Right hindlimb (tissue), 1 donor: Measurements from ENCODE around the gene CASP5.
"Not testable (repeated sequence)": the region's sequence is repeated elsewhere in the genome, so short reads cannot be mapped to it uniquely, and the experiment has no call there.

ENCODE experiments used
- DNase-seq: peaks from one replicate; pipeline ENCODE4 v3.0.0-alpha.2; 2018

CASP5 gene

DNA sequence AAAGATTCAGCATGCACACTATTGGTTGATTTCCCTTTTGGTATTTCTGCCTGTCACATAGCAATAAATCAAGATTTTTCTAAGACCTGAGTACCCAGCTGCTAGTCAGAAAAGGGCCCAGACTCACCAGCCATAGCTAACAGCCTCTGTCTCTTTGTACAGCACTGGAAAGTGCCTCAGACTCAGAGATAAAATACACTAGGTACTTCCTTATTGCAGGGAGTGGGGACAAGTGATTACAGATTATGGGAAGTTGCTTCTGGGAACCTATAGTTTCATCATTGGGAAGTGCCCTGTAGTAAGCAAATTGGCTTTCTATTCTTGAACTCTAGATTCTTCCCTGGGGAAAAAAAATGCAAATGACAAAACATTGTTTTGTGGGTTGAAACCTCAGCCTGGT, at the start of gene CASP5:
Gene CASP5, minus strand, starts transcription at position 166 of the 400 bp plus-strand sequence. Its CDS starts 32 bp downstream, at position 134.
- no peak for DNase-seq

DNA sequence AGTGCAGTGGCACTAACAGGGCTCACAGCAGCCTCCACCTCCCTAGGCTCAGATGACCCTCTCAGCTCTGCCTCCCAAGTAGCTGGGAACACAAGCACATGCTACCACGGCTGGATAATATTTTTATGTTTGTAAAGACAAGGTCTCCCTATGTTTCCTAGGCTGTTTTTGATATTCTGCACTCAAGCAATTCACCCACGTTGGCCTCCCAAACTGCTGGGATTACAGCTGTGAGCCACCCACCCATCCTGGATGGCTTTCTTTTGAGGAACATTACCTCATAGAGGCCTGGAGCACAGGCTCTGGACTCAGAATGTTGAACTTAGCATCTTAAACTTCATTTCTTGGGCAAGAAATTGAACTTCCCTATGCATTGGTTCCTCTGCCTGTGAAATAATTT, 49.1 kb upstream of the CASP5 start:
- not testable (repeated sequence) for DNase-seq

DNA sequence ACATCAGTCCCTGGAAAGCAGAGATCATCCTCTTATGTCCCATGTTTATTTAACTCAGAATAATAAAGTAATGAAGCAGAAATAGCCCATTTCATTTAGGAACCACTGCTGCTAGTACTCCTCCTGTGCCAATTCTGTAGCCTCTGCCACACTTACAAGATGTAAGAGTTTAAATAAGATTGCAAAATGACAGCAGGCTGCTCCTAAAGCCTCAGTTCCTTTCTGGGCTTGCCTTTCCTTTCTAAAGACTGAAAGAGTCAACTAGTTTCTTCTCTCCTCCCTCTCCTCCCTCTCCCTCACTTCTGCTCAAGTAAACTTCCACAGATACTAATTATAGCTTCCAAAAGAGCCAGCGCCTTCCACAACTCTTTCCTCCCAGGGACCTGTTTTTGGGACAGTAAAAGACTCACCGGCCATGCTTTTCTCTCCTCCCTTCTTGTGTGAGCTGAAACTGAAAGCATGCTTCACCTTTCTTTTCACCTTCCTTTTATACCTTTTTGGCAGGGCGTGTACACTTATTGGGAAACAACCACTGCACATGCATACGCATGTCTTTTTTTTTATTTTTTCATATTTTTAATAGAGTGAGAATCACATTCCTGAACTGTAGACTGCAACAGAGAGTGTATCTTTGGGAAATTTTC, 48.2 kb upstream of the CASP5 start:
- DNase-seq: no peak

DNA sequence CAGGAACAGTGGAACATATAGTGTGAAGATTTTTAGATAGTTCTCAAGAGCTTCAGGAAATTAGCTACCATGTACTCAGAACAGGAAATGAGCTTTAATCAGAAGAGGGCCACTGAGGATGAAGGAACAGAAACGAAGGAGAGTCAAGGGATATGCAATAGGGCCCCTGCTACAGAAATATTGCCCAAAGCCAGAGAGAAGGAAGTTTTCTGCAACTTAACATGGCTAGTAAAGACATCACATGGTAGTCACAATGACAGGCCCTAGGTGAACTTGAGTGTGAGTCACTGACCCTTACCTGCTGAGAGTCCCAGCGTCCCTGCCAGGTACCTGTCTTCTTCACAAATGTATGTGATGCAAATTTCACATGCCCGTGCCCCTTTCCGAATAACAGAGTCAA, 47.3 kb upstream of the CASP5 start:
- no peak for DNase-seq

DNA sequence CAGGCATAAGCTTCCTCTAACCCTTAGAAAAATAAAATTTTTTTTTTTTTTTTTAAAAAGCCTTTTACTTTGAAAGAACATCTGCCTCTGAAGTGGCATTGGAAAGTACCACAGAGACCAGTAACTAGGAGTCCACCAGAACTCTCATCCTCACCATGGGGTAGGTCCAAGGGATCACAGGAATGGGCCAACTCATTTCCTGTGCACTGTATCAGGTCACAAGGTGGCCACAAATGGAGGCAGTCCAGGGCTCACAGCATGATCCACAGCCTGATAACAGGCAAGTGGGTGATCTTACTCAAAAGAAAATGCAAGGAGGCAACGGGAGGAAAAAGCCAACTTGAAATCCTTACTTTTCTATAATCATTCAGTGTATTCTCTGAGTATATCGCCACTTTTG, 46.8 kb upstream of the CASP5 start:
- not testable (repeated sequence) for DNase-seq

DNA sequence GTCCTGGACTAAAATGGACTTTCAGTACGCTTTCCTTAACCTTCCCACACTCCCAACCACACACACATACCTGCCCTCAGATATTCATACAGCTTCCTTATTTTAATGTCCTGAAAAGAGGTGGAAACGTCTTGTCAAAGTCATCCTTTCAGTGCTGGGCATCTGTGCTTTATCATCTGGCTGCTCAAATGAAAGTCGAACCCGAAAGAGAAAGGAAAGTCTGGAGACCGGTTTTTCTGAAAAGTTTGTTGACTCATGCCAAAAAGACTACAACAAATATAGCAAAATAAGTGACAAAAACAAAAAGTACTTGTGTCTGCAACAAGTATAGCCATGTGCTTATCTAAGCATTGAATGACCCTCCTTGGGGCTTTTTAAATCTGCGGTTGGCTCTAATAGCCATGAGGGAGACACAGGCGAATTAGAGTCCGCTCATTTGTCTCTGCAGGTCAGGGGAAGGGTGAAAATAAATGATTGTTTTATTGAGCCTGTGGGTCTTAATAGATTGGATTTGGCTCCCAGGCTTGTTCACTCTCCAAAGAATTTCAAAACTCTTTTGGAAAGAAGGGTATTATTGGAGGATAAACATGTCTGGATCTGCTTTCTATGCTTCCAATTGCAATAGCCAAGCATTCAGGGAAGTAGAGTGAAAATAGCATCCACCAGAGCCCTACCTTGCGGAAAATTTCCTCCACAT, 40.4 kb upstream of the CASP5 start:
- not testable (repeated sequence) for DNase-seq

DNA sequence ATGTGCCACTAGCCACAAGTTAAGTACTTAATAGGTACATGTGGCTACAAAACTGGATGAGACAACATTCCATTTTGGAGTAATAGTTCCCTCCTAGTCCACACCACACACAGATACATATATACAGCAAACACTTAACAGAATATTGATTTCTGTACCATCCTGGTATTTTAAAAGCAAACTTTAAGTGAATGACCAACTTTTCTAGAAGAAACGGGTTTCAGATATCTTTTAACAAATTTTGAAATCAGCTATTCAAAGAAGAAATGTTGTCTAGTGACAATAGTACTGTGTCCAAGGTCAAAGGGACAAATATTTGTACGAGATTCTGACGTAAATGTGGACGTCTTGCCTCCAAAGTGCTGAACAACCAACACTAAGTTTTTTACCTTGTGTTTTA, 34.5 kb upstream of the CASP5 start:
- no peak for DNase-seq

DNA sequence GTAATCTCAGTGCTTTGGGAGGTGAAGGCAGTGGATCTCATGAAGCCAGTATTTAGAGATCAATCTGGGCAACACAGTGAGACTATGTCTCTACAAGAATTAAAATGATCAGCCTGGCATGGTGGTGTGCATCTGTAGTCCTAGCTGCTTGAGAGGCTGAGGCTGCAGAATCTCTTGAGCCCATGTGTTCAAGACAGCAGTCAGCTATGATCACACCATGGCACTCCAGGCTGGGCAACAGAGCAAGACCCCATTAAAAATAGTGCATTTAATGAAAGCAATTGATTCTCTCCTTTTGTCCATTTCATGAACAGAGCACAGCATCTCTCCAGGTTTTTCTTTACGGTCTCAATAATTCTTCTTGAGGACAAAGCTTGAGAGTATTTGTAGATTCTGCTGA, 33.5 kb upstream of the CASP5 start:
- no peak for DNase-seq

DNA sequence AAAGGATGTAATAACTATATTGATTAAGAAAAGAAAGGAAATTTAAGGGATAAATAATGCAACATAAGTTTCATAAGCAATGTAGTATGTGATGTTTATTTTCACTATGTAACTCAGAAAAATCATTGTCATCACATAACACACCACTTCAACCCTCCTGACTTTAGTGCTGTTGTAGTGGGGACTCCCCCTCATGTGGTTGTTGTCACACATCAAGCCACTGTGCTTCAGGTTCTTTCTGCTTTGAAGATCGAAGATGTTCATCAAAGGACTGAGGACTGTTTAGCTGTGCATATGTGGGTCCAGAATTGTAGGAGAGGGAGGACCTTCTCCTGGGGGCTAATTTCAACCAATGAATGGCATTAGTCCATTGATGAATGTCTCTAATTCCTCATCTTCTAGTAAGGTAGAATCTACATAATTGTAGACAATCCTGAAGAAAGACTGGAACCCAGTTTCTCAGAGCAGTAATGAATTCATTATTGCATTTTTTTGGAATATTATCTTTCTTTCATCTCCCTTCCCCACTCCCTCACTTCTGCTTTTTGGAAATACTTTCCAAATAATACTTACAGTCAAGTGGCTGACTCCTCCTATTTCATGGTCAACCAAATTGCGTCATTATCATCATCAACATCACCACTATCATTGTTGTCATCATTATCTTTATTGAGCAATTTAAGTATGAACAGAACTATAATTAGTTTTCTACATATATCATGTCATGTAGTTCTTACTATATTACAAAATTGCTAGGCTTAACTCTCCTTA, 31.9 kb upstream of the CASP5 start:
- no peak for DNase-seq

DNA sequence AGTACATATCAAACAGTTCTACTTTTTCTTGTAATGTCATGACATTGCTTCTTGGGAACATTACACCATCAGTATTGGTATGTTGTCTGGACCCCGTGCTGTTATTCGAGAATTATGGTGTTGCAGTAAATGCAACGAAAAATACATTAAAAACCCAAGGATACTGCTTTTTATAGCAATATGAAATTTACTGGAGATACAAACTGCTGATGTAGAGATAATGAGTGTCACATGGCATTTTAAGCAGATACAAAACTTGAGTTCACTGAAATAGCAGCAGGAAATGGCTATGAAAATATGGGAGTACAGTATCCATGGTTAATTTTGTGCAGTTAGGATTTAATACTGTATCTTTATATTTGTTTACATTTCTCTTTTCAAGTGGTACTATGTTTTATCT, 29.5 kb upstream of the CASP5 start:
- DNase-seq: no peak

DNA sequence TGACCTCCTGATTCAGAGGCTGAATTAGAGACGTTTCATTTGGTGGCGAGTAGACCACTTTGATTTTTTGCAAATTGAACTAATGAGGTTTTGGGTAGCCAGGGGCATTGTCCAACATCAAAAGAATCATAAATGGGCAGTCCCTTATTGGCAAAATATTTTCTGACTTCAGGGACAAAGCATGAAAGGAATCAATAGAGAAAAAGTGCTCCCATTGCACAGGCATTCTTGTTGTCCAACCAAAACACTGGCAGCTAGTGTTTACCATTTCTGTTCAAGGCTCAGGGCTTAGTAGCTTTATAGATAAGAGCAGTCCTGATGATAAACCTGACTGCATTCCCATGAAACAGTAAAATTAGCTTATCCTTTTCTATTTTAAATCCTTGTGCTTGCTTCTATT, 28.6 kb upstream of the CASP5 start:
- DNase-seq: no peak

DNA sequence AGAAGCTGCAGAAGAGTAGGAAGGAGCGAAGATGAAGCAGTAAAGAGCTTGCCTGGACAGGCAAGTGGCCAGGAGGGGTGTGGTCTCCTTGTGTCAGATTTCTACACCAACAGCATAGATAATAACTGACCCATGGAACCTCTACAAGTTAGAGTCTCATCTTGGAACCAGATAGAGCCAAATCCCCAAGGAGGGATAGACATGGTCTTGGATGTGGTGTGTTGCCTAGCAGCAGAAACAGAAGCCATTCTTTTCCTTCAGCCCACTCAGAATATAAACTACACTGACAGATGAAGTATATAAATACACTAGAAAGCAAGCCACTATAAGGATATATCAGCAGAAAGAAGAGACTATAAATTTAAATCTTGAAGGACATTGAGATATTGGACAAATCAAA, 26.5 kb upstream of the CASP5 start:
- no peak for DNase-seq

DNA sequence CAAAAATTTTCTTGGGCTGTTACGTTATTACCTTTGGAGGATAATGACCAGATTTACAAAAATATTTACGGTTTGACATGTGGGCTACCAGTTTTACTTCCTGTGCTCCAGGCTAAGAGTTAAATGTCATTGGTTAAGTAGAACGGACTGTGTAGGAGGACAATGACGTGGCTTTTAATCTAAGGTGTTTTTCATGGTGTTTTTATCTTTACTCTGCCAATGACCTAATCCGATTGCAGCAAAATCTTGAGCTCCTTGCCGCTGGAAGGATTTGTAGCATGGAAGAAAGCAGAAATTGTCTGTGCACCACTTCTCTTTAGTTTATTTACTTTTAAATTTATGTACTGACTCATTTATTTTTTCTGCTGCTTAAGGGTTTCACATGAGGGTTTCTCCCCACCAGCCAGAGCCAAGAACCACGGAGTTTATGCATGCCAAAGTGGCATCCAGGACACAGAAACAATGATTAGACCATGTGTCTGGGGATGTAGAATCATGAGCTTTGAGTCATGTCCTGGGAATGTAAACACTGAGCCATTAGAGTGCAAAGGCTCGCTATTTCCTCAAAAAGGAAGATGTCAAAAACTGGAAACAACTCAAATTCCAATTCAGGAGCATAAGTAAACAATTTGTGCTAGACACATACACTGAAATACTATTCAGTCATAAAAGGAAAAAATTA, 24.1 kb upstream of the CASP5 start:
- no peak for DNase-seq

DNA sequence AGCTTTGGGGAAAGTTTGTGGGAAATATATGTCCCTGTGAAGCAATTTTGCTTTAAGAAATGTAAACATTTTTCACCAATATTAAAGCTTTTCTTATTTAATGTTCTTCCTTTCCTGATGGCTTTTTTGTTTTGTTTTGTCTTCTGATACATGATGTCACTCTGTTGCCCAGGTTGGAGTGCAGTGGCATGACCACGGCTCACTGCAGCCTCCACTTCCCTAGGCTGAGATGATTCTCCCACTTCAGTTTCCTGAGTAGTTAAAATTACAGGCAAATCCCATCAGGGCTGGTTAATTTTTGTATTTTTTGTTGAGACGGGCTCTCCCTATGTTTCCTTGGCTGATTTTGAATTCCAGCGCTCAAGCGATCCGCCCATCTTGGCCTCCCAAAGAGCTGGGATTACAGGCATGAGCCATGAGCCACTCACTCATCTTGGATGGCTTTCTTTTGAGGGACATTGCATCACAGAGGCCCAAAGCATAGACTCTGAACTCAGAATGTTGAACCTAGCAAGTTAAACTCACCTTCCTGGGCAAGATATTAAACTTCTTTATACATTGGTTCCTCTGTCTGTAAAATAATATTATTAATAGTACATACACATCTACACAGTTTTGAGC, 22.8 kb upstream of the CASP5 start:
- no peak for DNase-seq

DNA sequence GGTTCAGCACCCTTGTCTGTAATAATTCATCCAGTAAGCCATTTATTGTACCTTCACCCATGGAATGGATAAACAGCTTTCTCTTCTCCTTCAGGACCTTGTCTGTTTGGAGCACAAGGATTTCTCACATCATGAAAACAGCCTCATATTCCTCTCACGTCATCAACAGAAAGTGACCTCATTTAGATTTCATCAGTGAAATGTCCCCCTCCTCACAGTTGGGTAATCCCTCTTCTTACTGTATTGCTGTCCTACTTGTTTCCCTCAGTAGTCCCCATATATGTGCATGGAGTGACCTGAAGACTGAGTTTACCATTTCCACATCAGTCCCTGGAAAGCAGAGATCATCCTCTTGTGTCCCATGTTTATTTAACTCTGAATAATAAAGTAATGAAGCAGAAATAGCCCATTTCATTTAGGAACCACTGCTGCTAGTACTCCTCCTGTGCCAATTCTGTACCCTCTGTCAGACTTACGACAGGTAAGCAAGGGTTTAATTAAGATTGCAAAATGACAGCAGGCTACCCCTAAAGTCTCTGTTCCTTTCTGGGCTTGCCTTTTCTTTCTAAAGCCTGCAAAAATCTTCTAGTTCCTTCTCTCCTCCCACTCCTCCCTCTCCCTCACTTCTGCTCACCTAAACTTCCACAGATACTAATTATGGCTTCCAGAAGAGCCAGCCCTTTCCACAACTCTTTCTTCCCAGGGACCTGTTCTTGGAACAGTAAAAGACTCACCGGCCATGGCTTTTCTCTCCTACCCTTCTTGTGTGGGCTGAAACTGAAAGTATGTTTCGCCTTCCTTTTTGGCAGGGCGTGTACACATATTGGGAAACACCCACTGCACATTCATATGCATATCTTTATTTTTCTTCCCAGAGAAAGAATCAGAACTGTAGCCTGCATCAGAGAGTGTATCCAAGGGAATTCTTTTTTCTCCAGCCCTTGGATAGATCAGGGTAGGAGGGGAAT, 21.9 kb upstream of the CASP5 start, which contains the start of gene CARD16:
Gene CARD16, minus strand, starts transcription at position 779 of the 968 bp plus-strand sequence. Its CDS starts 38 bp downstream, at position 741.
- peak; percentile 57 for DNase-seq

DNA sequence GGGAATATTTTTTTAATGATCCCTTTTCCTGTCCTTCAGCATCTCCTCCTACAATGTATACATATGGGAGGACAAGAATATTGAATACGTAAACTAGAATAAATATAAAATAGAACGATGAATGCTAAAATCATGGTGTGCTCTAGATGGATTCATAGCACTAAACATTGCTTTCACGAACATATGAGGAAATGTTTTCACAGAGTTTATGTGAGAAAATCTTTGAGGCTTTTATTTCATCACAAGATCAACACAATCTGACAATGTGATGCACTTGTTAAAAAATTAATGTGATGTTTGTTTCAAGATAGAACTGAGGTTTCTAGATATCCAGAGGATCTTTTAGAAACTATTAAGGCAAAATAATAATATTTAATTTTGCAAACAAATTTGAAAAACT, 19.2 kb upstream of the CASP5 start:
- DNase-seq: no peak

DNA sequence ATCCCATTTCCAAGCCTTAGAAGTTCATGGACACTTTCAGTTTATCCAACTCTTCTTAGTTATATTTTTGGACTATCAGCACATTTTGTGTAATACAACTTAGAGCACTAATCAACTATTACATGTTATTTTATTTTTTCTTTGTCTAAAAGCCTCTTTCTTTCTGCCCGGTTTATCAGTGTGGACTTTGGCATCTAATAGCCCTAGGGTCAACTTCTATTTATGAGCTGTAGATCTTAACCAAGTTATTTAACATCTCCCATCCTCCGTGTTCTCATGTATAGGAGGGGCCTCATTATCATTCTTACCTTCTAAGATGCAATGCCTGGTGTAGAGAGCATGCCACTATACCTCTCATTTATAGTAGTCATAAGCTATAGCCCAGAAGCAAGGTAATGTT, 17.7 kb upstream of the CASP5 start:
- DNase-seq: no peak

DNA sequence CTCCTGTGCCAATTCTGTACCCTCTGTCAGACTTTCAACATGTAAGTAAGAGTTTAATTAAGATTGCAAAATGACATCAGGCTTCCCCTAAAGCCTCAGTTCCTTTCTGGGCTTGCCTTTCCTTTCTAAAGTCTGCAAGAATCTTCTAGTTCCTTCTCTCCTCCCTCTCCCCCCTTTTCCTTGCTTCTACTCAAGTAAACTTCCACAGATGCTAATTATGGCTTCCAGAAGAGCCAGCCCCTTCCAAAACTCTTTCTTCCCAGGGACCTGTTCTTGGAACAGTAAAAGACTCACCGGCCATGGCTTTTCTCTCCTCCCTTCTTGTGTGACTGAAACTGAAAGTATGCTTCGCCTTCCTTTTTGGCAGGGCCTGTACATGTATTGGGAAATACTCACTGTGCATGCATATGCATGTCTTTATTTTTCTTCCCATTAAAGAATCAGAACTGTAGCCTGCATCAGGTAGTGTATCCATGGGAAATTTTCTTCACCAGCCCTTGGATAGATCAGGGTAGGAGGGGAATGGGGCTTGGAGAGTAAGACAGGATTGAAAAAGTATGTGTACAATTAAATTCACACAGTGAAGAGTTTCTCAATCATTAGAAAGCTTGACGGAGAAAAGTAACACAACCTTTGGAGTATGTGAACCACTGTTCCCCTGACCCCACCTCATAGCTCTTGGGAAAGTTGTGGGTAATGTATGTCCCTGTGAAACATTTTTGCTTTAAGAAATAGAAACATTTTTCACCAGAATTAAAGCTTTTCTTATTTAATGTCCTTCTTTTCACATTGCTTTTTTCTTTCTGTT, 12.0 kb upstream of the CASP5 start, which contains the start of gene CASP1:
Gene CASP1, minus strand, starts transcription at position 332 of the 808 bp plus-strand sequence. Its CDS starts 31 bp downstream, at position 301.
- peak; percentile 59 for DNase-seq

DNA sequence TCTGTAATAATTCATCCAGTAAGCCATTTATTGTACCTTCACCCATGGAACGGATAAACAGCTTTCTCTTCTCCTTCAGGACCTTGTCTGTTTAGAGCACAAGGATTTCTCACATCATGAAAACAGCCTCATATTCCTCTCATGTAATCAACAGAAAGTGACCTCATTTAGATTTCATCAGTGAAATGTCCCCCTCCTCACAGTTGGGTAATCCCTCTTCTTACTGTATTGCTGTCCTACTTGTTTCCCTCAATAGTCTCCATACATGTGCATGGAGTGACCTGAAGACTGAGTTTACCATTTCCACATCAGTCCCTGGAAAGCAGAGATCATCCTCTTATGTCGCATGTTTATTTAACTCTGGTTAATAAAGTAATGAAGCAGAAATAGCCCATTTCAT, 11.4 kb upstream of the CASP5 start:
- DNase-seq: not testable (repeated sequence)

DNA sequence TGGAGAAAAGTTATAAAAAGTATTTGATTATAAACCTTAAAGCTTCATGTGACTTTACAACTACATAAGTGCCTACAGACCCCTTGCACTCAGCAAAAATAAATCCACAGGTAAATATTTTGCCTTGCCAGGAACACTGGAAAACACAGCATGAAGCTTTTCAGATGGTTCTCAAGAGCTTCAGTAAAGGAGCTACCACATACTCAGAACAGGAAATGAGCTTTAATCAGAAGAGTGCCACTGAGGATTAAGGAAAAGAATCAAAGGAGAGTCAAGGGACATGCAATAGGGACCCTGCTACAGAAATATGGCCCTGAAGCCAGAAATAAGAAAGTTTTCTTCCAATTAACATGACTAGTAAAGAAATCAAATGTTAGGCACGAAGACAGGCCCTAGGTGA, 10.8 kb upstream of the CASP5 start:
- DNase-seq: no peak

DNA sequence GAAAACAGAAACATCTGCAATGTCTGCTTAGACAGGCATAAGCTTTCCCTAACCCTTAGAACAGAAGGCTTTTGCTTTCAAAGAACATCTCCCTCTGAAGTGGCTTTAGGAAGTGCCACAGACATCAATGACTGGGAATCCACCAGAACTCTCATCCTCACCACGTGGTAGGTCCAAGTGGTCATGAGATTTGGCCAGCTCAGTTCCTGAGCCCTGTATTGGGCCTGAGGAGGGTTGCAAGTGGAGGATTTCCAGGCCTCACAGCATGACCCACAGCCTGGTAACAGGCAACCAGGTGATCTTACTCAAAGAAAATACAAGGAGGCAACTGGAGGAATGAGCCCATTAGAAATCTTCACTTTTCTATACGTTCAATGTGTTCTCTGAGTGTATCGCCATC, 10.4 kb upstream of the CASP5 start:
- no peak for DNase-seq
